Hepatocyte (in vitro differentiated cells): ENCODE results near the gene KLHL42.

ENCODE experiments used
- CTCF ChIP-seq: fragments of 200-600 bp; sonication (generic); IDR thresholded peaks from 2 replicates; pipeline ENCODE4 v1.5.1; 2016; ENCODE audit warnings: antibody characterized with exemption, mild to moderate bottlenecking; ENCODE audit not compliant: poor library complexity
- EZH2 ChIP-seq: fragments of 200-600 bp; sonication (generic); IDR thresholded peaks from 2 replicates; pipeline ENCODE4 v1.6.1; 2016; ENCODE audit warnings: antibody characterized with exemption, mild to moderate bottlenecking, borderline replicate concordance
- EZH2phosphoT487 ChIP-seq: fragments of 200-600 bp; sonication (generic); IDR thresholded peaks from one replicate; pipeline ENCODE4 v1.6.1; 2018; ENCODE audit warnings: antibody characterized with exemption, mild to moderate bottlenecking, low read depth, moderate library complexity; ENCODE audit not compliant: unreplicated experiment, severe bottlenecking

DNA sequence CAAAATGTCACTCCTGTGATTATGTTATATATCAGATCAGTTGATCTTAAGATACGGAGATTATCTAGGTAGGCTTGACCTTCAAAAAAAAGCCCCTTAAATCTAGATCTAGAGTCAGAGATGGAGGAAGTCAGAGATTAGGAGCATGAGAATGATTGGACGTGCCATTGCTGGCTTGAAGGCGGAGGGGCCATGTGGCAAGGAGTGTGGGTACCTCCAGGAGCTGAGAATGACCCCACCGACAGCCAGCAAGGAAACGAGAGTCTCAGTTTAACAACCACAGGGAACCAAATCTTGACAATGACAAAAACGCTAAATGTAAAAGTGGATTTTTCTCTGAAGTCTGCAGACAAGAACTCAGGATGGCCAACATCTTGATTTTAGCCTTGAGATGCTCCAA is 32.5 kb downstream of the KLHL42 start:
- TF ChIP-seq CTCF (no peak), EZH2 (no peak), EZH2phosphoT487 (no peak)
